ENCODE measurements around the gene MSX1. TPM values are rescaled to one million over a fixed set of nuclear protein-coding genes. Genes with fewer than 3 reads are reported as not detected.

MSX1 gene
- total and polyA plus RNA-seq, 9 donors, result 2.2 to 4.5 (median 4.0) TPM

DNA sequence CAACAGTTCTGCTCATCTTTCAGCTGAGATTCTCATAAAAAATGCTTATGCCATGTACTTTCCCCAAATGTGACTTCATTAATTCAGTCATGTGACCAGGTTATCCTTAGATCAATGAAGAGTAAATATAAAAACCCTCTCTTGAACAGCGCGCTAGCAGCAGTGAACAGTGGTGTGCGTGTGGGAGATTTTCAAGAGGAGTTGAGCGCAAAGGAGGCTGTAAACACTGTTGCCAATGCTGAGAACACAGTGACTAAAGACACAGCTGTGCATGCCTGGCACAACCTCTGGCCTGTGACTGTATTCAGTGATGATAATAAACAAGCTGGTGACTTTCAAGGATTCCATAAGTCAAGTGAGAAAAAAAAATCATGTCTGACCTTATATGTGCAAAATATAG is 25.1 kb downstream of the MSX1 start:
- no peaks in the 10 kb centered on the region for H3K27me3 ChIP-seq
- TF ChIP-seq, protein P1, sequence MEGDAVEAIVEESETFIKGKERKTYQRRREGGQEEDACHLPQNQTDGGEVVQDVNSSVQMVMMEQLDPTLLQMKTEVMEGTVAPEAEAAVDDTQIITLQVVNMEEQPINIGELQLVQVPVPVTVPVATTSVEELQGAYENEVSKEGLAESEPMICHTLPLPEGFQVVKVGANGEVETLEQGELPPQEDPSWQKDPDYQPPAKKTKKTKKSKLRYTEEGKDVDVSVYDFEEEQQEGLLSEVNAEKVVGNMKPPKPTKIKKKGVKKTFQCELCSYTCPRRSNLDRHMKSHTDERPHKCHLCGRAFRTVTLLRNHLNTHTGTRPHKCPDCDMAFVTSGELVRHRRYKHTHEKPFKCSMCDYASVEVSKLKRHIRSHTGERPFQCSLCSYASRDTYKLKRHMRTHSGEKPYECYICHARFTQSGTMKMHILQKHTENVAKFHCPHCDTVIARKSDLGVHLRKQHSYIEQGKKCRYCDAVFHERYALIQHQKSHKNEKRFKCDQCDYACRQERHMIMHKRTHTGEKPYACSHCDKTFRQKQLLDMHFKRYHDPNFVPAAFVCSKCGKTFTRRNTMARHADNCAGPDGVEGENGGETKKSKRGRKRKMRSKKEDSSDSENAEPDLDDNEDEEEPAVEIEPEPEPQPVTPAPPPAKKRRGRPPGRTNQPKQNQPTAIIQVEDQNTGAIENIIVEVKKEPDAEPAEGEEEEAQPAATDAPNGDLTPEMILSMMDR (IDR thresholded peaks at IDR 0.05), result no peak
- TF ChIP-seq POLR2A (IDR thresholded peaks at IDR 0.05) (no peak), EP300 (IDR thresholded peaks at IDR 0.05) (no peak)

GRCh38 chr4:4887426-4887825 is 28.0 kb downstream of the MSX1 start:
- intact Hi-C loops (cut with DNase I), result no loop called here

More for the DNA sequence above, 25.1 kb downstream of the MSX1 start:
- WGBS, 3 donors, result 76 to 91% (median 88%) methylated on average over 4 of the region's 4 CpGs
- no peaks in the 10 kb centered on the region for H3K36me3 ChIP-seq
- no peaks in the 10 kb centered on the region for H3K4me1 ChIP-seq (ENCODE audit: insufficient read depth)
- no peaks in the 10 kb centered on the region for H3K9me3 ChIP-seq
- intact Hi-C loops (cut with DNase I), result no loop called here
- no peak for DNase-seq
- no peak overlapping the region for H3K27ac ChIP-seq
- H3K4me3 ChIP-seq, result no peak overlapping the region

DNA sequence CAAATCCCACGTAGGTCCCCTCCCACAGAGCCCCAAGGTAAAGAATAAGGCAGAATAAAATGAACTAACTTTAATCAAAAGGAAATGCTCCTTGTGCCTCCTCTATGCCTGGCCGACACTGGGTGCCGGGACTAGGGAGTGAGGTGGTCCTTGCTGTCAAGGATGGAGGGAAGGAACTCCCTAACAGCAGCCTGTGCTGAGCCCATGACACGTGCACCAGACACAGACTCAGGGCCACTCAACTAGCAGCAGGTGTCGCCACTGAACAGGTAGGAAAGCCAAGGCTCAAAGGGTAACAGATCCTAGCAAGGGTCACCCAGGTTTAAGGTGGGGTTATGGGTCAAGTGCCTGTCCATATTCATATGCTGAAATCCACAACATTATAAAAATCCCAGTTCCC is 29.2 kb downstream of the MSX1 start:
- no peak overlapping the region for H3K27ac ChIP-seq
- H3K36me3 ChIP-seq, result no peaks in the 10 kb centered on the region
- 69 to 80% (median 74%) methylated on average over 5 of the region's 5 CpGs for WGBS, 3 donors
- no peaks in the 10 kb centered on the region for H3K9me3 ChIP-seq
- intact Hi-C loops (cut with DNase I), result no loop called here
- no peak overlapping the region for H3K4me3 ChIP-seq
- no peaks in the 10 kb centered on the region for H3K4me1 ChIP-seq (ENCODE audit: insufficient read depth)
- H3K27me3 ChIP-seq, result no peaks in the 10 kb centered on the region
- TF ChIP-seq EP300 (IDR thresholded peaks at IDR 0.05) (no peak), POLR2A (IDR thresholded peaks at IDR 0.05) (no peak)
- TF ChIP-seq, protein P1 (IDR thresholded peaks at IDR 0.05), result no peak
- no peak for DNase-seq

More at GRCh38 chr4:4887426-4887825, 28.0 kb downstream of the MSX1 start:
- no peaks in the 10 kb centered on the region for H3K36me3 ChIP-seq
- H3K27ac ChIP-seq, result no peak overlapping the region
- WGBS, 3 donors, result 70 to 82% (median 76%) methylated on average over 5 of the region's 5 CpGs
- H3K9me3 ChIP-seq, result no peaks in the 10 kb centered on the region
- DNase-seq, result no peak
- no peaks in the 10 kb centered on the region for H3K27me3 ChIP-seq
- TF ChIP-seq, protein P1 (IDR thresholded peaks at IDR 0.05), result no peak
- TF ChIP-seq EP300 (IDR thresholded peaks at IDR 0.05) (no peak), POLR2A (IDR thresholded peaks at IDR 0.05) (no peak)
- H3K4me3 ChIP-seq, result no peak overlapping the region
- no peaks in the 10 kb centered on the region for H3K4me1 ChIP-seq (ENCODE audit: insufficient read depth)

DNA sequence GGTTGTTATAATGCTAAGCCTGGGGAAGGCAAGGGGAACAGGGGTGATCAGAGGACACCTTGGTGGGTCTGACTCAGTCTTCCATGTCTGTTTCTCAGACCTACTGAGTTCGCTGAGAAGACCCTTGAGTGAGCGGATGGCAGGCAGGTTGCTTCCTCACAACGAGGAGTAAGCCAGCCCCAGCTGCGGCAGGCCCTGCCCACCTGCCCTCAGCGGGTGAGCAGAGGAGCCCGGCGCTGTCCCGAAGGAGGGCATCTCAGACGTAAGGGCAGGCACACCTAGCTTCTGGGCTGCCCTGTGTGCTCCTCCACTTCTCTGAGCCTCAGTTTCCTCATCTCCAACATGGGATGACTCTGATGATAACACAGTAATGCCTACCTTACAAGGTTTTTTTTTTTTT is 30.3 kb downstream of the MSX1 start:
- H3K4me3 ChIP-seq, result no peak overlapping the region
- intact Hi-C loops (cut with DNase I), result no loop called here
- no peaks in the 10 kb centered on the region for H3K36me3 ChIP-seq
- DNase-seq, result no peak
- no peak overlapping the region for H3K27ac ChIP-seq
- no peaks in the 10 kb centered on the region for H3K27me3 ChIP-seq
- 77 to 85% (median 85%) methylated on average over 9 of the region's 9 CpGs for WGBS, 3 donors
- H3K4me1 ChIP-seq (ENCODE audit: insufficient read depth), result no peaks in the 10 kb centered on the region
- no peak for TF ChIP-seq POLR2A (IDR thresholded peaks at IDR 0.05)
- no peak for TF ChIP-seq EP300 (IDR thresholded peaks at IDR 0.05)
- TF ChIP-seq, protein P1 (IDR thresholded peaks at IDR 0.05), result no peak
- no peaks in the 10 kb centered on the region for H3K9me3 ChIP-seq

Data from ovary (tissue), 9 donors.